IgD-negative memory B cell (primary cell): ENCODE data around the gene ADD3. TPM values are rescaled to one million over a fixed set of nuclear protein-coding genes. Genes with fewer than 3 reads are reported as not detected.

Experiments used
- H3K27ac Mint-ChIP-seq, 3 donors: one replicate each; pipeline ENCODE4 v1.8.0; 2020 to 2022; ENCODE audit warnings: mild to moderate bottlenecking in 3 of 3, mixed read lengths in 3 of 3, moderate library complexity in 1 of 3
- H3K27me3 Mint-ChIP-seq: one replicate; pipeline ENCODE4 v1.8.0; 2021; ENCODE audit warnings: mixed read lengths
- H3K36me3 Mint-ChIP-seq: one replicate; pipeline ENCODE4 v1.8.0; 2020; ENCODE audit warnings: mild to moderate bottlenecking, mixed read lengths
- H3K4me1 Mint-ChIP-seq, 3 donors: one replicate each; pipeline ENCODE4 v1.8.0; 2020 to 2022; ENCODE audit warnings: mixed read lengths in 3 of 3, mild to moderate bottlenecking in 1 of 3
- H3K4me3 Mint-ChIP-seq, 4 donors: one replicate each; pipeline ENCODE4 v1.8.0; 2020 to 2022; ENCODE audit warnings: mild to moderate bottlenecking in 4 of 4, mixed read lengths in 4 of 4, moderate library complexity in 3 of 4
- H3K9me3 Mint-ChIP-seq, 3 donors: one replicate each; pipeline ENCODE4 v1.8.0; 2020 to 2021; ENCODE audit warnings: mixed read lengths in 3 of 3, mild to moderate bottlenecking in 1 of 3
- polyA plus RNA-seq: library from polyadenylated mRNA; unstranded; fragments of 300-500 nt; fragmentation: Illumina TruSeq; gene quantifications from one replicate; pipeline ENCODE4 v1.2.3, GENCODE V29; 2021

The ADD3 gene
- polyA plus RNA-seq, 1 donor from 2014 or later: 344 TPM

GRCh38 chr10:110073896-110074295 lies 66.1 kb downstream of the ADD3 start:
- no peaks in the 10 kb centered on the region for H3K9me3 Mint-ChIP-seq
- peak overlapping the region; percentile 32 to 88 (median 58) for H3K27ac Mint-ChIP-seq
- H3K36me3 Mint-ChIP-seq: peaks cover 6% of the 10 kb centered on the region
- H3K4me1 Mint-ChIP-seq: peaks cover 55 to 66% (median 59%) of the 10 kb centered on the region in 3 donors
- peak overlapping the region in 3 of 4 donors; percentile 36 to 81 (median 72) for H3K4me3 Mint-ChIP-seq
- H3K27me3 Mint-ChIP-seq: no peaks in the 10 kb centered on the region

DNA sequence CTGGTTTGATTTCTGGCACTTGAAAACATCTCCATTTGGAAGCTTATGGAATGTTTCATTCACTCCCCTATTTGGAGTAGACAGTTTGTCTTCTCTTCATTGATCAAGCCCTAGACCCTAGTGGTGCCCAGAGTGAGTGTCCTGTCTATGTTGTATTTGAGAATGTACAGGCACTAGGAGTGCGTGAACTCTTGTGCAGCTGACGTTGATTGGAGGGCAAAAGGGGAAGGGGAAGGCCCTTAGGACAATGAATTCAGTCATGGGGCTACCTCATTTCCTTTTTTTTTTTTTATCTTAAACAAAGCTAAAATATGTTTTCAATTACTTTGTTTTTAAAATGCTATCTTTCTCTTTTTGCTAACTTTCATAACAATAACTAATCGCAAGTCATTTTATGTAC lies 66.5 kb downstream of the ADD3 start:
- H3K27ac Mint-ChIP-seq: peak overlapping the region in 2 of 3 donors; percentile 58 to 88
- H3K36me3 Mint-ChIP-seq: peaks cover 6% of the 10 kb centered on the region
- no peaks in the 10 kb centered on the region for H3K27me3 Mint-ChIP-seq
- no peaks in the 10 kb centered on the region for H3K9me3 Mint-ChIP-seq
- H3K4me3 Mint-ChIP-seq: peak overlapping the region in 3 of 4 donors; percentile 36 to 81 (median 72)
- H3K4me1 Mint-ChIP-seq: peaks cover 56 to 64% (median 58%) of the 10 kb centered on the region in 3 donors

DNA sequence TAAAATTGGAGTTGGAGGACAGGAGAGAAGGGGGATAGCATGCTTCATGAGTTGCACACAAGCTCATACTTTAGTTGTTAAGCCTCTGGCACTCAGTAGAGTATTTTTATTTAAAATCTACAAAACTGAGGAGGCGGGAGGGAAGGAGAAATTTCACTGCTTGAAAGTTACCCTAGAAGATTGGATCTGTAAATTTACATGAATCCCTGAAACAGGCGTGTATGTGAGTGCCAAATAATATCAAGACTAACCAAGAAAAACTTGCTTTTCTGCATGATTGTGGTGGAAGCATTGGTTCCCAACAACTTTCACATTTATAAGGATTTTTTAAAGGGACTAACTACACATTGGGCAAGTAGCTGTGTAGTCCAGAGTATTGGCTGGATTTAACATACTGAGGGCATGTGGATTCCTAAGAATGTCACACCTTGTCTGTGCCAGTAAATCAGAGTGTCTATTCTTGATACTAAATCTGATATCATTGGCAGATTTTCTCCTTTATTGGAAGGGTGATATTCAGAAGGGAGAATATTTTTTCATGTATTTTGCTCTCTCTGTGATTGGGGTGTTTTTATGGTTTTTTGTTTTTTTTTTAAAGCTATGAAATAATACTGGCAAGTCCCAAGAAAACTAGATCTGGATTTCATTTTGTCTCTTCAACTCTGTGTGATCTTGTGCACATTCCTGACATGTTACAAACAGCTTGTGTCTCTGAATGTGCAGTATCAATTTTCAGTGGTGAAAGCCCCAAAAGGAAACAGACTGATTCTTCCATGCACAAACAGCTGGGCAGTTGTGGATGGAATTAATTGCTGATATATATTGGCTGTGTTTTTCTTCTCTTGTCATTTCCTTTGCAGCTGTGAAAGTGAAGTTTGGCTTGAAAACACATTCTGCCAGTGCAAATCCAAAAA lies 67.2 kb downstream of the ADD3 start:
- H3K27me3 Mint-ChIP-seq: no peaks in the 10 kb centered on the region
- H3K27ac Mint-ChIP-seq: peak overlapping the region; percentile 58 to 88 (median 63)
- peak overlapping the region; percentile 44 to 81 (median 64) for H3K4me3 Mint-ChIP-seq
- peaks cover 52 to 60% (median 52%) of the 10 kb centered on the region in 3 donors for H3K4me1 Mint-ChIP-seq
- H3K36me3 Mint-ChIP-seq: peaks cover 6% of the 10 kb centered on the region
- no peaks in the 10 kb centered on the region for H3K9me3 Mint-ChIP-seq

- Mint-ChIP-seq H3K36me3 (peaks cover 6% of the 10 kb centered on the region), H3K4me3 (peak overlapping the region; percentile 44 to 76 (median 58)), H3K27me3 (no peaks in the 10 kb centered on the region)
Observed at GRCh38 chr10:110075686-110076085, 67.9 kb downstream of the ADD3 start.

GRCh38 chr10:110076559-110077318 lies 69.0 kb downstream of the ADD3 start:
- H3K4me1 Mint-ChIP-seq: peaks cover 51 to 63% (median 52%) of the 10 kb centered on the region in 3 donors
- H3K27me3 Mint-ChIP-seq: no peaks in the 10 kb centered on the region
- peak overlapping the region; percentile 87 to 96 (median 91) for H3K4me3 Mint-ChIP-seq
- peaks cover 6% of the 10 kb centered on the region for H3K36me3 Mint-ChIP-seq
- H3K27ac Mint-ChIP-seq: peak overlapping the region; percentile 46 to 97 (median 72)
- H3K9me3 Mint-ChIP-seq: no peaks in the 10 kb centered on the region

More at GRCh38 chr10:110075686-110076085, 67.9 kb downstream of the ADD3 start:
- Mint-ChIP-seq H3K9me3 (no peaks in the 10 kb centered on the region), H3K4me1 (peaks cover 49 to 59% (median 53%) of the 10 kb centered on the region in 3 donors), H3K27ac (peak overlapping the region in 2 of 3 donors; percentile 63 to 88)

GRCh38 chr10:110077436-110078130 lies 69.8 kb downstream of the ADD3 start:
- peaks cover 5% of the 10 kb centered on the region for H3K36me3 Mint-ChIP-seq
- H3K27me3 Mint-ChIP-seq: no peaks in the 10 kb centered on the region
- H3K27ac Mint-ChIP-seq: peak overlapping the region; percentile 46 to 97 (median 72)
- no peaks in the 10 kb centered on the region for H3K9me3 Mint-ChIP-seq
- peaks cover 51 to 68% (median 54%) of the 10 kb centered on the region in 3 donors for H3K4me1 Mint-ChIP-seq
- H3K4me3 Mint-ChIP-seq: peak overlapping the region; percentile 87 to 96 (median 91)

DNA sequence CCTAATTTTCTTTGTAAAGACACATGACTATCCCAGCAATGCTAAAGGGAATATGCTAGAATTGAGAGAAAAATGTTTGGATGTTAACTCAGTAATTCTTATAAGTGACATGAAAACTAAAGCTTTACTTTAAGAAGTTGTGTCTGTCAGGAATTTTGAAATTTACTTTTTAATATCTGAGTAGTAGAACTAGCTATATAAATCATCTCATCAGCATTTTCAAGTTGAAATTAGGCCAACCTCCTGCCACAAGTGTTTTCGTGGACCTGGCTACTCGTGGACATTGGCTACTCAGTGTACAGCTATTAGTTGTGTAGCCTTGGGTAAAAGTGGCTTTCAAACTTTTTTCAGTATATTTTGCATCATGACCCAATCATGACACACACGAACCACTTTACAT lies 70.5 kb downstream of the ADD3 start:
- Mint-ChIP-seq H3K36me3 (peaks cover 1% of the 10 kb centered on the region), H3K9me3 (no peaks in the 10 kb centered on the region), H3K4me1 (peaks cover 50 to 72% (median 57%) of the 10 kb centered on the region in 3 donors), H3K27me3 (no peaks in the 10 kb centered on the region), H3K27ac (peak overlapping the region; percentile 46 to 97 (median 72)), H3K4me3 (peak overlapping the region; percentile 87 to 96 (median 91))

DNA sequence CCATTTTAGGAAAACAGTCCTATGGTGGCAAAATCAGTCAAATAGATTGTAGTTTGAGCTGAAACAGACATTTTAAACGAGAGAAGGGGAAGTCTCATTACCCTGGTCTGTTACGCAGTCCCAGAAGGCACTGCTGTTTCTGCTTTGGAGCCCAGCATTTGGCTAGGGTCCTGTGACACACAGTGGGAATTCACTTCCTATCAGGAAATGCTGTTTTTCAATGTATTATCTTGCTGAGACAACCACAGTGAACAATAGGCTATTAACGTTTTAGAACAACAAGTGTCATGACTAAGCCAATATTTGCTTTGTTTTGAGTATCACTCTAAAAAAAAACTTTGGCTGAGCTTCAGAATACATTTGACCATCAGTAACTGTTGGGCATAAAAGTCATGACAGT lies 74.1 kb downstream of the ADD3 start:
- Mint-ChIP-seq H3K36me3 (peaks cover 7% of the 10 kb centered on the region), H3K4me1 (peaks cover 52 to 66% (median 63%) of the 10 kb centered on the region in 3 donors)

GRCh38 chr10:110083884-110084283 lies 76.1 kb downstream of the ADD3 start:
- peaks cover 10% of the 10 kb centered on the region for H3K36me3 Mint-ChIP-seq
- H3K4me1 Mint-ChIP-seq: peaks cover 60 to 69% (median 65%) of the 10 kb centered on the region in 3 donors
- H3K27me3 Mint-ChIP-seq: no peaks in the 10 kb centered on the region
- H3K9me3 Mint-ChIP-seq: no peaks in the 10 kb centered on the region
- no peak overlapping the region for H3K4me3 Mint-ChIP-seq
- no peak overlapping the region for H3K27ac Mint-ChIP-seq

More for the DNA sequence above, 74.1 kb downstream of the ADD3 start:
- peak overlapping the region; percentile 12 to 76 (median 31) for H3K27ac Mint-ChIP-seq
- peak overlapping the region in 1 of 4 donors; percentile 59 for H3K4me3 Mint-ChIP-seq
- H3K9me3 Mint-ChIP-seq: no peaks in the 10 kb centered on the region
- no peaks in the 10 kb centered on the region for H3K27me3 Mint-ChIP-seq

GRCh38 chr10:110087682-110088081 lies 79.9 kb downstream of the ADD3 start:
- Mint-ChIP-seq H3K4me1 (peaks cover 43 to 57% (median 55%) of the 10 kb centered on the region in 3 donors), H3K9me3 (no peaks in the 10 kb centered on the region), H3K36me3 (peaks cover 14% of the 10 kb centered on the region), H3K27me3 (no peaks in the 10 kb centered on the region), H3K27ac (peak overlapping the region in 1 of 3 donors; percentile 47), H3K4me3 (no peak overlapping the region)

DNA sequence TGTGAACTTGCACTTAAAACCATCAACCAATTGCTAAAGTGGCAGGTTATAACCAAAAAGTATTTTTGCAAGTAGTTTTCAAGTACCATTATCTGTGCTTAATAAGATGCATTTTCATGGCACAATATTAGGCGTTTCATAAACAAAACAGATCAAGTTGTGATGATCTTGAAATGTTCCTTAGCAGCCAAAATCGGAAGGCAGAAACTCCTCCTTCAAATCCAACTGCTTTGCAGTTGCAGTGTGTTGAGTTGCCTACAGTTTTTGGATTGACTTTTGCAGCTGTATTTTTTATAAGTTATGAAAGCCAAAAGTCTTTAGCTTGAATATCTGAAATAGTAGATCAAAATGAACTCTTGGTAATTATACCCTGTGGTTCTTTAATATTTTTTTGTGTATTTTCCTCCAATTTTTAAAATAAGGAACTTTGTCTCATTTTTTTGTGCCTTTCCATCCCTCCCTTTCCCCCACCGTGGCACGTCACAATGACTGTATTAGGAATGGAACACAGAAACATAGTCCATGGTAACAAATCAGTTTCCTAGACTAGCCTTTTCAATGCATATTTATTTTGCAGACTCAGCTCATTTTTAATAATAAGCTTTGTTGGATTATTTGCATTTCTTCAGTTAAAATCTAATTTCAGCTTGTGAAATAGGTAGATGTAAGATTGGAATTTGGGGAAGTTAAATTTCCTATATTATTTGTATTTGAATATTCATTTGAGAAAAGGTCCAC lies 80.8 kb downstream of the ADD3 start:
- Mint-ChIP-seq H3K4me3 (no peak overlapping the region), H3K4me1 (peaks cover 44 to 53% (median 51%) of the 10 kb centered on the region in 3 donors), H3K27me3 (no peaks in the 10 kb centered on the region), H3K9me3 (no peaks in the 10 kb centered on the region), H3K36me3 (peaks cover 14% of the 10 kb centered on the region), H3K27ac (peak overlapping the region in 1 of 3 donors; percentile 47)

DNA sequence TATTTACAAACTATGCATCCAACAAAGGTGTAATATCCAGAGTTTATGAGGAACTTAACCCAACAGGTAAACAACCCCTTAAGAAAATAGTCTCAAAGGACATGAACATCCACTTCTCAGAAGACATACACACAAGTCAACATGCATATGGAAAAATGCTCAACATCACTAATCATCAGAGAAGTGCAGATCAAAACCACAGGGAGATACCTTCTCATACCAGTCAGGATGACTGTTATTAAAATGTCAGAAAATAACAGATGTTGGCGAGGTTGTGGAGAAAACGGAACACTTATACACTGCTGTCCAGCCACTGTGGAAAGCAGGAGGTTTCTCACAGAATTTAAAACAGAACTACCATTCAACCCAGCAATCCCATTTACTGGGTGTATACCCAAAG lies 84.0 kb downstream of the ADD3 start:
- Mint-ChIP-seq H3K27me3 (no peaks in the 10 kb centered on the region), H3K4me3 (no peak overlapping the region), H3K9me3 (no peaks in the 10 kb centered on the region), H3K36me3 (peaks cover 9% of the 10 kb centered on the region), H3K27ac (peak overlapping the region in 1 of 3 donors; percentile 82), H3K4me1 (peaks cover 28 to 54% (median 46%) of the 10 kb centered on the region in 3 donors)

GRCh38 chr10:110093722-110094121 lies 85.9 kb downstream of the ADD3 start:
- Mint-ChIP-seq H3K4me3 (no peak overlapping the region), H3K36me3 (peaks cover 6% of the 10 kb centered on the region), H3K4me1 (peaks cover 21 to 50% (median 42%) of the 10 kb centered on the region in 3 donors), H3K9me3 (no peaks in the 10 kb centered on the region), H3K27me3 (no peaks in the 10 kb centered on the region), H3K27ac (no peak overlapping the region)

DNA sequence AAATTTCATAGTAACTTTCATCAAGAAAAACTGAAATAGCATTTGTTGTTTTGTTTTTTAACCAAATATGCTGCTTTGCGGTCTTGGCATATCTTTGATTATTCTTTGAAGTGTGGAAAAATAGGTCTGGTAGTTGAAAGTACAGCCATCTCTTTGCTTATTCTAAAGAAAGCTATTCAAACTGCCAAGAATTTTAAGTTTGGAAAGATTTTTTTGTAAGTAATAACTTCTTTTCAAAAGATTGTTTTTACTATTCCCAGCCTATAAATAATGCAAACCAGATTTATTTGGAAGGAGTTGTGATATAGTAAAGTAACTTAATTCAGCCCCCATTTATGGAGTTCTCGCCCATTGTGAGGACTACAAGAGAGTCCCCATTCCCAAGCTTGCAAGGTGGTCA lies 87.0 kb downstream of the ADD3 start:
- Mint-ChIP-seq H3K27me3 (no peaks in the 10 kb centered on the region), H3K36me3 (peaks cover 5% of the 10 kb centered on the region), H3K4me3 (no peak overlapping the region), H3K4me1 (peaks cover 20 to 53% (median 41%) of the 10 kb centered on the region in 3 donors), H3K27ac (no peak overlapping the region), H3K9me3 (no peaks in the 10 kb centered on the region)
